RPMI7951 (cell line): ENCODE results near the gene ACOT11. TPM values are rescaled to one million over a fixed set of nuclear protein-coding genes. Genes with fewer than 3 reads are reported as not detected.

Experiments
- DNase-seq: peaks from one replicate; pipeline ENCODE4 v3.0.0-alpha.2; 2012; ENCODE audit warnings: low read depth
- total RNA-seq: library from RNA; depleted of rRNA; stranded (reverse); fragments of >200 nt; shearing (Covaris generic); gene quantifications from 2 replicates; pipeline ENCODE4 v1.2.3, GENCODE V29; 2014

The ACOT11 gene
- total RNA-seq, 1 experiment from 2014 or later, result 0.60 TPM

- DNase-seq, result no peak
Measured at GRCh38 chr1:54564312-54565112, 16.5 kb downstream of the ACOT11 start.

GRCh38 chr1:54565113-54565501, 17.1 kb downstream of the ACOT11 start:
- DNase-seq, result no peak

- no peak for DNase-seq
Measured at GRCh38 chr1:54566438-54567141, 18.6 kb downstream of the ACOT11 start.

DNA sequence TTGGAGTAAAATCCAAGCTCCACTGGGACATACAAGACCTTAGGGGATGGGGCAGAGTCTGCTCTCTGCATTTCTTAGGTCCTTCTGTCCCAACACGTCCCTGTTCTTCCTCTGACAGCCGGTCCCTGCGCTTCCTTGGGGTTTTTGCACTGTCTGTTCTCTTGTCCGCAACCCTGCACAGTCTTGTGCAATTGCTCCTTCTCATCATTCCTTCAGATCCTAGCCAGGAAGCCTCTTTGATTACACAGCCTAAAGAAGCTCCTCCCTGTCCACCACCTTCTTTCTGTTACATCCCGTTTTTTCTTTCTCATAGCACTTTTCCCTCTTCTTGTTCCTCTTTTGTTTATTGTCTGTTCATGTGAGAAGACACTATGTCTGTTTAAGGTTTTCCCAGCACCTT, 19.9 kb downstream of the ACOT11 start:
- DNase-seq, result no peak

- DNase-seq, result no peak
Measured at GRCh38 chr1:54569339-54569738, 21.3 kb downstream of the ACOT11 start.

GRCh38 chr1:54570161-54570560, 22.1 kb downstream of the ACOT11 start:
- no peak for DNase-seq

GRCh38 chr1:54571326-54571725, 23.3 kb downstream of the ACOT11 start:
- no peak for DNase-seq

DNA sequence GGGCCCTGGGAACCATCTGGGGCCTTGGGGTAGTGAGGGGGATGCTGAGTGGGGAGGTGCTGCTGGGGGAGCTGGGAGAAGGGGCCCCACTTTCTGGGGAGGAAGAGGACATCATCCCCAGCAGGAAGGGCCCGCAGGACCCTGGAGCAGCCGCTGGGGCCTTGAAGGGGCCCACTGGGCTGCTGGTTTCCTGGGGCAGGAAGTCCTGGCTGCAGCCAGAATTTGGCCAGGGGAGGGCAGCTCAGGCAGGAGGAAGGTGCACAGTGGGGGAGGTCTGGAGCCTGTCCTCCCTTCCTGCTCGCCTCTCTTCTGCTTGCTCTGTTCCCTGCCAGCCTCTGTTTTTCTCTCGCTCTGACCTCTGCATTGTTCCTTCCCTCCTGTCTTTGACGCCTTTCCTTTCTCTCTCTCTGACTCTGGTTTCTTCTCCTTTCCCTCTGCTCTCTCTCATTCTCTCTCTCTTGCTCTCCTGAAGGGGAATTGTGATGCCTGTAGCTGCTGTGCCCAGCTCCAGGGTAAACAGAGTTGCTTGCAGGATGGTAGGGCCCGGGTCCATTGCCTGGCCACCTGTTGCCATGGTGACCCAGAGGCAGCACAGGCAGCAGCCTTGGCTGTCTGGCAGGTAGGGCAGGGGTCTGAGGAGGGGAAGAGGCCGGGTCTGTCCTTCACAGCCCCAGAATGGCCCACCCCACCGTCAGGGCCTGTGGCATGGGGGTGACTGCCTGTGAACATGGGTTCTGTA, 23.9 kb downstream of the ACOT11 start:
- DNase-seq, result no peak

GRCh38 chr1:54572542-54572850, 24.5 kb downstream of the ACOT11 start:
- no peak for DNase-seq

DNA sequence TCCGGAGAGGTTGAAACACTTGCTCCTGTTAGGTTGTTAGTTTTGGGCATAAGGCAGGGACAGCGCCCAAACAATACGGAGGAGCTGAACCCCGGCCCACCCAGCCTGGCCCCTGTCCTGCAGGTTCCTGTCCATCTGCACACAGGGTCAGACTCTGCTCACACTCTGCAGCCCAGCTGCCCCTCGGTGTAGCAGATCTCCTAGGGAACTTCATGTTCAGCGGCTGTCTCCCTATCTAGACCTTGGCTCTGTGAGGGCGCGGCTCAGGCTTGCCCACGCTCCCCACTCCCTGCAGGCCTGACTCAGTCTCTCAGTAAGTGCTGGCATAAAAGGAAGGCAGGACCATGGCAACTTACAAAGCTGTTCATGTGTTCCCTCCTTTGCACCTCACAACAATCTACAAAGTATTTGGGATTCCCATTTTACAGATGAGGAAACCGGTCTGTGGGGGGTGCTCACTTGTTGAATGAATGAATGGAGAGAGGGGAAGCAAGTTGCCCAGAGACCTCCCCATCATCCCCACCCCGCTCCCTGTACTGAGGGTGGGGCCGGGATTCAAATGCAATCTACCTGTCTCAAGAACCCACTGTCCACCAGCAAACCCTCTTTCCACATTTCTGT, 26.2 kb downstream of the ACOT11 start:
- no peak for DNase-seq

DNA sequence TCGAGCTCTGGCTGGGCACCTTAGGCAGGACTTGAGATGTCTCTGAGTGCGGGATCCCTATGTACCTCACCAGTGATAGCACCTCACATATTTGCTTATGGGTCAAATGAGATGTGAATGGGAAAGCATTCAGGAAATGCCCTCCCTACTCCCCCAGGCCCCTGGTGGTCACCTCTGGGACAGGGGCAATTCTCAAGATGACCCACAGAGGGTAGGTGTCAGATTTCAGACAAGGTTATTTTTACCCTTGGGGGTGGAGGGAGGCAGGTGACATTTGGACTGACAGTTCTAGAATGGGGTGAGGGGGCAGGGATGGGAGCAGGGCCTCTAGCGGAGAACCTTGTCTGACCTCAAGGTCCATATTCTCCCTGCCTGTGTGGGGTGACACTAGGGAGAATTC, 27.1 kb downstream of the ACOT11 start:
- DNase-seq, result no peak

- DNase-seq, result no peak
Measured at GRCh38 chr1:54575605-54576290, 27.7 kb downstream of the ACOT11 start.

DNA sequence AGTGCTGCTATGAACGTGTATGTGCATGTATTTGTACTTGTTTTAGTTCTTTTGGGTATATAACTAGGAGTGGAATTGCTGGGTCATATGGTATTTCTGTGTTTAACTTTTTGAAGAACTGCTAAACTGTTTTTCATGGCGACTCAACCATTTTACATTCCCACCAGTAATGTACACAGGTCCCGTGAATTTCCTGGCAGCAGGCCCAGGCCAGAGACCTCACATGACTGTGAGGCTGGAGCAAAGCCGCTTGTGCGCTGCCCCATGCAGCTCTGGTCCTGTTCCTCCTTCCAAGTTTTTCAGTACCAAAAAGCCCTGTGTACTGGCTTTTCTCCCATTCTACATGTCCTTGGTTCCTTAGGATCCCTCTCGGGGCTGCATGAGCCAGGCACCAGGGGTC, 29.6 kb downstream of the ACOT11 start:
- peak; percentile 40 for DNase-seq

- DNase-seq, result no peak
Measured at GRCh38 chr1:54579337-54579781, 31.3 kb downstream of the ACOT11 start.

- DNase-seq, result no peak
Measured at GRCh38 chr1:54580856-54581550, 33.0 kb downstream of the ACOT11 start.

DNA sequence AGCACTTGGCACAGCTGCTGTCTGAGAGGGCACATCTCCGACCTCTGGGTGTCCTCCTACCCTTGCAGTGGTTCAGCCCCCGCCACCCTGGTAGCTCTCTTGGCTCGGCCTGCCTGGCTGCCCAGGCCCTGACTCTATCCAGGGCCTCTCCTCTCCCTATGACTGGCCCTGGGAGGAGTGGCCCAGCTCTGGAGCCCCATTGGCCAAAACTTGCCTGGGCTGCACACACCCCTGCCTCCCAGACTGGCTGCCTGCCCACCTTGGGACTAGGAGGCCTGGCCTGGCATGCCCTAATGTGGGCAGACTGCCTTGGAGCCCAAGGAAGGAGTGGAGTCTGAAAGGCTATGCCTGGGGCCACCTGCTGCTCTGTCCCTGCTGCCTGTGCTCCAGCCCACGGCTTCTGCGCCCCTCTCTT, 33.6 kb downstream of the ACOT11 start:
- DNase-seq, result peak; percentile 66

DNA sequence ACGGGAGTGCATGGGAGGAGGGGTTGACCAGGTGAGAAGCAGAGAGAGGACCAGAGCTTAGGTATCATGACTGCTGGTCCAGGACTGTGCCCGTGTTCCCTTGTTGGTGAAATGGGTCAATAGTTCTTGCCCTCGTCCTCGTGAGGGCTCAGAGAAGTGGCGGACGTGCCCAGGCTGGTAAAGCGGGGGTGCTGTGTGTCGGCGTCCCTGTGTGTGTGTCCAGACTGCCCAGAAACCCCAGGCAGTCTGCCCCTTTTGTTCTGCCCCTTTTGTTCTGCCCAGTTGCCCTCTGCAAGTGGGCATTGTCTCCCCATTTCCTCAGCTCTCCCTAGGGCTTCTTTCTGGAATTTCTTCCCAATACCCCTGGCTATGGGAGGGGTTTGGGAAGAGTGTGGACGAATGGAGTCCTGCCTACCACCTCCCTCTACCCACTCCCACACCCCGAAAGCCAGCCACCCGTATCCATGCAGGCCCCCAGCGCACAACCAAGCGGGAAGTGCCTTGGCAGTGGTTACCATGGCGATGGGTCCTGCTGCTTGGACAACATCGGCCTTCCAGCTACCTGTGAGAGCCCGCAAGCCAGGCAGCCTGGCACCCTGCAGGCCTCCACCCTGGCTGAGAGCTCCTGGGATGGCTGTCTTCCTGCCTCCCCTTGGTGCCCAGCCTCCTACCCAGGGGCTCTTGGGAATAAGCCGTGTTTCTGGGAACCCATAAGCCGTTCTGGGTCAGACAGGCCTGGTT, 34.7 kb downstream of the ACOT11 start:
- no peak for DNase-seq

- DNase-seq, result no peak
Measured at GRCh38 chr1:54583307-54583686, 35.3 kb downstream of the ACOT11 start.

DNA sequence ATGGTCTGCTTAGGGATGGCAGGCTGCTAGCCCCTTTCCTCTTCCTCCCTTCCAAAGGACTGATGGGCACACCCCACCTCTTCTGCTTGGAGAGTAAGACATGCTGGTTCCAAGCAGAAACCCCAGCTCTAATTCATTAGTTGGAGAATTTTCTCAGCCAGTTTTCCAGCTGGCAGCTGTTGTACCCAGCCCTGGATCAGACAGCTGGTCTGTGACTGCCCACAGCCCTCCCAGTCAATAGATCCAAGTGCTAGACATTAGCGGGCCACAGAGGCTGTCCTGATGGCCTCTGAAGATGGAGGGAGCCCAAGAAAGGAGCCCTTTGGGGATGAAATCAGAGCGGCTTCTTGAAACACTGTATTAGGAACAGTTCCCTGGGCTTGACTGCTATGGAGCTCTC, 35.8 kb downstream of the ACOT11 start:
- DNase-seq, result no peak

- no peak for DNase-seq
Measured at GRCh38 chr1:54584575-54584974, 36.5 kb downstream of the ACOT11 start.
